Body of pancreas (tissue), 4 donors: Measurements from ENCODE around the gene IL10. TPM values are rescaled to one million over a fixed set of nuclear protein-coding genes. Genes with fewer than 3 reads are reported as not detected.
A peak's percentile ranks its signal among the peaks of the same experiment; 100 is the strongest.

Source experiments
- ATAC-seq: fragments of 150-250 bp; one replicate; pipeline ENCODE4 v1.9.1; 2016
- DNase-seq, 4 donors: peaks; one replicate each; pipeline ENCODE4 v3.0.0-alpha.2; 2019
- H3K27ac ChIP-seq, 4 donors: fragments of 200-600 bp; sonication (generic); 1 replicate in 3 of 4; 2 replicates in 1 of 4; pipeline versions ENCODE4 v1.5.1 to v1.6.1; 2016 to 2019; ENCODE audit warnings: mild to moderate bottlenecking in 1 of 4, mixed read lengths in 1 of 4, moderate library complexity in 1 of 4
- H3K27me3 ChIP-seq, 2 donors: fragments of 200-600 bp; sonication (generic); one replicate each; pipeline ENCODE4 v1.6.0; 2016; ENCODE audit warnings: mild to moderate bottlenecking in 1 of 2
- H3K36me3 ChIP-seq, 2 donors: fragments of 200-600 bp; sonication (generic); replicated peaks in 1 of 2; 2 replicates each; pipeline ENCODE4 v1.5.1; 2016; ENCODE audit warnings: low read depth in 2 of 2; ENCODE audit not compliant: insufficient read depth in 1 of 2
- H3K4me1 ChIP-seq: fragments of 200-600 bp; sonication (generic); one replicate; pipeline ENCODE4 v1.6.0; 2016
- H3K4me3 ChIP-seq, 2 donors: fragments of 200-600 bp; sonication (generic); 1 replicate in 1 of 2; 2 replicates in 1 of 2; pipeline ENCODE4 v1.5.1; 2016 to 2019
- H3K9me3 ChIP-seq, 3 donors: fragments of 200-600 bp; sonication (generic); 1 replicate in 2 of 3; 2 replicates in 1 of 3; pipeline ENCODE4 v1.5.1; 2016
- CTCF ChIP-seq, 7 experiments: fragments of 450-650 bp in 4 of 7; fragments of 200-600 bp in 3 of 7; sonication (generic) in 3 of 7; IDR thresholded peaks; one replicate each; pipeline ENCODE4 v1.5.1; 2016 to 2019; ENCODE audit warnings: antibody characterized with exemption in 7 of 7
- POLR2A ChIP-seq, 3 donors: fragments of 450-650 bp; IDR thresholded peaks; one replicate each; pipeline ENCODE4 v1.6.1; 2016; ENCODE audit warnings: antibody characterized with exemption in 3 of 3, mild to moderate bottlenecking in 2 of 3
- WGBS, 2 donors: methylation state at CpG; one replicate each; pipeline ENCODE4 v1.1.5; 2017; 5-methylcytosine and 5-hydroxymethylcytosine counted together
- intact Hi-C: fragments of 100-400 bp; cut with DNase I; formaldehyde crosslinking; loops from one replicate; pipeline ENCODE4 v1.15.1; 2023
- total RNA-seq, 2 donors: library from RNA; depleted of rRNA; stranded (reverse); fragments of >200 nt; gene quantifications; one replicate each; pipeline ENCODE4 v1.1.0, GENCODE V29; 2016

The IL10 gene
- total RNA-seq, 2 donors from 2014 or later, result 1.0 TPM; not detected in 1

GRCh38 chr1:206761159-206761768 lies 11.0 kb downstream of the IL10 start:
- no peaks in the 10 kb centered on the region for H3K4me1 ChIP-seq
- no peak overlapping the region for H3K4me3 ChIP-seq
- H3K36me3 ChIP-seq, result no peaks in the 10 kb centered on the region
- no peak for TF ChIP-seq POLR2A (IDR thresholded peaks at IDR 0.05)
- peak in 3 of 7 experiments; percentile 14 to 24 (median 17) for TF ChIP-seq CTCF (IDR thresholded peaks at IDR 0.05)
- H3K9me3 ChIP-seq, result no peaks in the 10 kb centered on the region
- WGBS, 2 donors, result 45 to 56% methylated on average over 6 of the region's 6 CpGs
- no peaks in the 10 kb centered on the region for H3K27me3 ChIP-seq
- DNase-seq (no peak), ATAC-seq (no peak)
- no peak overlapping the region for H3K27ac ChIP-seq
- intact Hi-C loops, result no loop called here

- no peaks in the 10 kb centered on the region for H3K36me3 ChIP-seq
- no peak for TF ChIP-seq CTCF (IDR thresholded peaks at IDR 0.05)
- TF ChIP-seq POLR2A (IDR thresholded peaks at IDR 0.05), result no peak
- ATAC-seq, result no peak
- H3K9me3 ChIP-seq, result no peaks in the 10 kb centered on the region
- intact Hi-C loops, result no loop called here
- 32 to 44% methylated on average over 1 of the region's 1 CpG for WGBS, 2 donors
- no peak overlapping the region for H3K27ac ChIP-seq
- no peaks in the 10 kb centered on the region for H3K4me1 ChIP-seq
- H3K27me3 ChIP-seq, result no peaks in the 10 kb centered on the region
- no peak overlapping the region for H3K4me3 ChIP-seq
- no peak for DNase-seq
Measured at GRCh38 chr1:206760590-206760989, 11.7 kb downstream of the IL10 start.

GRCh38 chr1:206757524-206758266 lies 14.6 kb downstream of the IL10 start:
- H3K27ac ChIP-seq, result no peak overlapping the region
- H3K27me3 ChIP-seq, result no peaks in the 10 kb centered on the region
- no peak for TF ChIP-seq CTCF (IDR thresholded peaks at IDR 0.05)
- TF ChIP-seq POLR2A (IDR thresholded peaks at IDR 0.05), result no peak
- intact Hi-C loops, result no loop called here
- no peaks in the 10 kb centered on the region for H3K36me3 ChIP-seq
- no peaks in the 10 kb centered on the region for H3K9me3 ChIP-seq
- H3K4me3 ChIP-seq, result no peak overlapping the region
- WGBS, 2 donors, result 61 to 71% methylated on average over 13 of the region's 13 CpGs
- ATAC-seq (no peak), DNase-seq (no peak)
- no peaks in the 10 kb centered on the region for H3K4me1 ChIP-seq

GRCh38 chr1:206754011-206754410 lies 18.3 kb downstream of the IL10 start:
- no peaks in the 10 kb centered on the region for H3K27me3 ChIP-seq
- H3K36me3 ChIP-seq, result no peaks in the 10 kb centered on the region
- WGBS, 2 donors, result 82 to 86% methylated on average over 1 of the region's 1 CpG
- intact Hi-C loops, result no loop called here
- no peaks in the 10 kb centered on the region for H3K4me1 ChIP-seq
- ATAC-seq, result no peak
- H3K27ac ChIP-seq, result no peak overlapping the region
- H3K4me3 ChIP-seq, result no peak overlapping the region
- H3K9me3 ChIP-seq, result no peaks in the 10 kb centered on the region
- no peak for TF ChIP-seq CTCF (IDR thresholded peaks at IDR 0.05)
- TF ChIP-seq POLR2A (IDR thresholded peaks at IDR 0.05), result no peak
- no peak for DNase-seq
